ENCODE data around the gene RTL10.

Gene RTL10

GRCh38 chr22:19818324-19819207 lies 36.1 kb downstream of the RTL10 start:
- Histone ChIP-seq H3K4me3 (ENCODE audit: low read length) (no peak overlapping the region), H3K4me1 (ENCODE audit: control insufficient read depth, low read length) (no peaks in the 10 kb centered on the region), H3K79me2 (ENCODE audit: control insufficient read depth, low read length) (no peaks in the 10 kb centered on the region), H3K27me3 (ENCODE audit: control insufficient read depth, low read length) (no peaks in the 10 kb centered on the region), H3F3A (ENCODE audit: control insufficient read depth, insufficient read depth) (no peaks in the 10 kb centered on the region), H3K36me3 (ENCODE audit: control insufficient read depth, low read length) (no peaks in the 10 kb centered on the region), H3K9me2 (replicated peaks; ENCODE audit: control insufficient read depth, low read length) (no peaks in the 10 kb centered on the region), H3K27ac (ENCODE audit: low read depth, low read length) (no peak overlapping the region), H4K20me1 (ENCODE audit: control insufficient read depth, insufficient read depth, low read depth, low read length) (no peaks in the 10 kb centered on the region), H3K4me2 (ENCODE audit: low read length) (no peak overlapping the region), H3K9me3 (ENCODE audit: control insufficient read depth, insufficient read depth, low read length) (no peaks in the 10 kb centered on the region)
- TF ChIP-seq EZH2phosphoT487 (IDR thresholded peaks at IDR 0.05; ENCODE audit: borderline replicate concordance, low read length) (no peak), CTCF (IDR thresholded peaks at IDR 0.05; ENCODE audit: low read depth, low read length, poor library complexity, severe bottlenecking) (no peak)

GRCh38 chr22:19816372-19817119 lies 38.1 kb downstream of the RTL10 start:
- TF ChIP-seq CTCF (IDR thresholded peaks at IDR 0.05; ENCODE audit: low read depth, low read length, poor library complexity, severe bottlenecking) = no peak
- TF ChIP-seq EZH2phosphoT487 (IDR thresholded peaks at IDR 0.05; ENCODE audit: borderline replicate concordance, low read length) = no peak
- H3K4me3 ChIP-seq (ENCODE audit: low read length) = no peak overlapping the region
- H3K27ac ChIP-seq (ENCODE audit: low read depth, low read length) = no peak overlapping the region
- H3K4me2 ChIP-seq (ENCODE audit: low read length) = no peak overlapping the region
- H3K4me1 ChIP-seq (ENCODE audit: control insufficient read depth, low read length) = no peaks in the 10 kb centered on the region
- no peaks in the 10 kb centered on the region for H3F3A ChIP-seq (ENCODE audit: control insufficient read depth, insufficient read depth)
- H4K20me1 ChIP-seq (ENCODE audit: control insufficient read depth, insufficient read depth, low read depth, low read length) = no peaks in the 10 kb centered on the region
- no peaks in the 10 kb centered on the region for H3K27me3 ChIP-seq (ENCODE audit: control insufficient read depth, low read length)
- no peaks in the 10 kb centered on the region for H3K79me2 ChIP-seq (ENCODE audit: control insufficient read depth, low read length)
- no peaks in the 10 kb centered on the region for H3K36me3 ChIP-seq (ENCODE audit: control insufficient read depth, low read length)
- no peaks in the 10 kb centered on the region for H3K9me2 ChIP-seq (replicated peaks; ENCODE audit: control insufficient read depth, low read length)
- H3K9me3 ChIP-seq (ENCODE audit: control insufficient read depth, insufficient read depth, low read length) = no peaks in the 10 kb centered on the region

- no peak overlapping the region for H3K4me2 ChIP-seq (ENCODE audit: low read length)
These were observed 38.8 kb downstream of the RTL10 start for GRCh38 chr22:19815823-19816290.

More at GRCh38 chr22:19815823-19816290, 38.8 kb downstream of the RTL10 start:
- no peaks in the 10 kb centered on the region for H4K20me1 ChIP-seq (ENCODE audit: control insufficient read depth, insufficient read depth, low read depth, low read length)
- no peak overlapping the region for H3K4me3 ChIP-seq (ENCODE audit: low read length)
- no peaks in the 10 kb centered on the region for H3K27me3 ChIP-seq (ENCODE audit: control insufficient read depth, low read length)
- no peaks in the 10 kb centered on the region for H3K9me2 ChIP-seq (replicated peaks; ENCODE audit: control insufficient read depth, low read length)
- H3F3A ChIP-seq (ENCODE audit: control insufficient read depth, insufficient read depth) = no peaks in the 10 kb centered on the region
- no peak overlapping the region for H3K27ac ChIP-seq (ENCODE audit: low read depth, low read length)
- TF ChIP-seq EZH2phosphoT487 (IDR thresholded peaks at IDR 0.05; ENCODE audit: borderline replicate concordance, low read length) (no peak), CTCF (IDR thresholded peaks at IDR 0.05; ENCODE audit: low read depth, low read length, poor library complexity, severe bottlenecking) (no peak)
- H3K36me3 ChIP-seq (ENCODE audit: control insufficient read depth, low read length) = no peaks in the 10 kb centered on the region
- no peaks in the 10 kb centered on the region for H3K79me2 ChIP-seq (ENCODE audit: control insufficient read depth, low read length)
- H3K9me3 ChIP-seq (ENCODE audit: control insufficient read depth, insufficient read depth, low read length) = no peaks in the 10 kb centered on the region
- H3K4me1 ChIP-seq (ENCODE audit: control insufficient read depth, low read length) = no peaks in the 10 kb centered on the region
